Measurements from ENCODE around the gene HERC4.
"Not testable (repeated sequence)": the region's sequence is repeated elsewhere in the genome, so short reads cannot be mapped to it uniquely, and the experiment has no call there.

HERC4 gene

DNA sequence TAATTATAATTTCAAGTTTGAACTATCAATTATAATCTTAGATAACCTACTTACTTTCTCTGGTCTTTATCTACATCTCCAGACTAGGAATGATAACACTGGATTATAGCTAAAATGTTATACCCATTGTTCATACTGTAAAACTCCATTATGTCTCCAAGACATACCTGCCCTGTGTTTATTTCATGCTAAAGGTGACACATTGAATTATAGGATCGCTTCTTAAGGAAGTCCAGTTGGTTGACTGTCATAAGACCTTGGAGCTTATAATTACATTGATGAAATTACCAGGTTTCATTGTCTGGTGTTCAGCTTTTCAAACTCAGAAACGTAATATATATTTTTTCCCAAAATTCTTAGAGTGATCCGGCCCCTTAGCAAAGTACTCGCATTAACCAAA, 15.5 kb upstream of the HERC4 start:
- no peak for DNase-seq

- no peak for DNase-seq
These were observed 13.7 kb upstream of the HERC4 start for GRCh38 chr10:68088740-68089139.

- no peak for DNase-seq
These were observed 12.8 kb upstream of the HERC4 start for GRCh38 chr10:68087685-68088401.

GRCh38 chr10:68086910-68087684, 12.0 kb upstream of the HERC4 start:
- no peak for DNase-seq

- no peak for DNase-seq
These were observed 10.9 kb upstream of the HERC4 start for GRCh38 chr10:68086011-68086410.

DNA sequence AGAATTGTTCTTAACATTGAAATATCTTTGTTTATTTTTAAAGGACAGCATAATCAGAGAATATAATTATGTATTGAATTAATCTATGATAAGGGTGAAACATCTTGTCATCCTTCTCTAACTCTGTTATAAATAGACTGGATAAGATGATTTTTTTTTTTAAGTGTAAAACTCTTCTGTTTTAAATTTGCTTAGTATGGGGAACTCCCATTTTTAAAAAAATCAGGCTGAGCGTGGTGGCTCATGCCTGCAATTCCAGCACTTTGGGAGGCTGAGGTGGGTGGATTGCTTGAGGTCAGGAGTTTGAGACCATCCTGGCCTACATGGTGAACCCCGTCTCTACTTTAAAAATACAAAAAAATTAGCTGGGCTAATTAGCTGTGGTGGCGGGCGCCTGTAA, 9.4 kb upstream of the HERC4 start:
- DNase-seq: no peak

DNA sequence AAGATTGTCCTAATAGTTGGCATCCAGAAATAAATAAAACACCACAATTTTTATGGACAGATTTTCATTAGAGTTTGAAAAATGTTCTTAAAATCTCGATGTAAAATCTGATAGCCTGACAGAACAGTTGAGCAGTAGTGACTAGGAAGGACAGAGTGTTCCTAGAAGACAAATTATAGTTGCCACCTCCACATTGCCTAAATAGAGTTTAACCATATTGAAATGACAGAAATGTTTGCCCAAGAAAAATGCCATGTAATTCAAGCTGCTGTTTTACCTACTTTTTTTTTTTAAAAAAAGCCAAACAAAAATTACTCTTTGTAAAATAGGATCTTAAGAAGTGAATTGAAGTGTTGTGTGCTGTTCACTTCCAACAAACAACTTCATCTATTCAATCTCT, 8.9 kb upstream of the HERC4 start:
- no peak for DNase-seq

DNA sequence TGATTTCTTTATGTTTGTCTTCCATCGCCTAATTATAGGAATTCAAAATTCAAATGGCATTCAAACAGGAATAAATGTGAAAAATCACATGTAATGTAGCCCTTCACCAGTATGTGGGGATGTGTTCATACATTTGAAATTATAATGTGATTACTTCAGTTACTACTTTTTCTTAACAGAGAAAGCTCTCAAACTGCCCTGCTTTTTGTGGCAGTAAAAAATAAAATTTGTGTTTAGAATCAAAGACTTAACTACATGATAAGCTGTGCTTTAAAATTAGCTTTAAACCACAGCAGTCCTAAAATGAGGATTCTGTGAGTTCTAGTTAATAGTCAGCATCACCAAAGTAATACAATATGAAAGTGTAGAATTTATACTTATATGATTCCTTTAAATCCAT, 7.8 kb upstream of the HERC4 start:
- DNase-seq: peak; percentile 2 to 11

GRCh38 chr10:68081916-68082315, 6.8 kb upstream of the HERC4 start:
- no peak for DNase-seq

- no peak for DNase-seq
These were observed 5.9 kb upstream of the HERC4 start for GRCh38 chr10:68080853-68081431.

- no peak for DNase-seq
These were observed 4.4 kb upstream of the HERC4 start for GRCh38 chr10:68079434-68079833.

- DNase-seq: no peak
These were observed 1.9 kb upstream of the HERC4 start for GRCh38 chr10:68077026-68077425.

DNA sequence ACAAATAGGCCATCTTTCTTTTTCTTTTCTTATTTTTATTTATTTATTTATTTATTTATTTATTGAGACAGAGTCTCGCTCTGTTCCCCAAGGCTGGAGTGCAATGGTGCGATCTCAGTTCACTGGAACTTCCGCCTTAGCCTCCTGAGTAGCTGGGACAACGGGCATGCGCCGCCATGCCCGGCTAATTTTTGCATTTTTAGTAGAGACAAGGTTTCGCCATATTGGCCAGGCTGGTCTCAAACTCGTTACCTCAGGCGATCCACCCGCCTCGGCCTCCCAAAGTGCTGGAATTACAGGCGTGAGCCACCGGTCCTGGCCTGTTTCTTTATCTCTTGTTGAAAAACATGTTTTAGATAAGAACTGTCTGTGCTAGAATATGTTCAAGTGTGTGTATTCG, 998 bp upstream of the HERC4 start:
- not testable (repeated sequence) for DNase-seq

- no peak for DNase-seq
These were observed 494 bp upstream of the HERC4 start for GRCh38 chr10:68075550-68076004.

GRCh38 chr10:68074031-68074774, 880 bp downstream of the HERC4 start:
- DNase-seq: peak; percentile 36 to 47

- no peak for DNase-seq
These were observed 1.5 kb downstream of the HERC4 start for GRCh38 chr10:68073631-68074030.

GRCh38 chr10:68067508-68067907, 7.6 kb downstream of the HERC4 start:
- no peak for DNase-seq

DNA sequence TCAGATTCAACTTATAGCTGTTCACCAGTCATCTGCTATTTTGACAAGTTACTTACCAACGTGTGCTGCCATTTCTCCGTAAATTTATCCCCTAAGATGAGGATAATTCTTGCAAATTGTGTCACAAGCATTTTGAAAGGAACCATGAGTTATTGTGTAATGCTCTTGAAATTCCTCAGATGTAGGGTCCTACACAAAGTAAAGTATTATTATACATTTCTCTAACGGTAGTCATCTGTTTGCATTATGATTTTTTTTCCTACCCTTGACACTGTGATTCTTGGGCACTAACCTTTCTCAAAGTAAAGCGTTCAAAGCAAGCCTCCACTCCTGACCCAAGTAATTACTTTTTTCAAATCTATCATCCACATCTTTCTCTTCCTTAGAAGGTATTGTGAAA, 8.1 kb downstream of the HERC4 start:
- no peak for DNase-seq

DNA sequence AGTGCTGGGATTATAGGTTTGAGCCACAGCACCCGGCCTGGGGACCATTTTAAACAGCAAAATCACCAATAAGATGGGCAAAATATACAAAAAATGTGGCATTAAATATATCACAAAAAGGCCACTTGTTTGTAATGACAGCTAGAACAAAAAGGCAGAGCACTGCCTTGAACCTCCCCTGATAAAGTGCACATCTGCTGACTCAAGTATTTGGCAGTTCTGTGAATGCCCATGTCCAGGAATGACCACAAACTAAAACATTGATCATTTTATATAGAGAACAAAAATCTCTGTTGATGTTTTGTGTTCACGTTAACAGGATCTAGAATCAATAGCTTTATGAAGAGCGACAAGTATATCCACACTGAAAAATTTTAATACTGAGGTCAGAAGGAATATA, 21.5 kb downstream of the HERC4 start:
- no peak for DNase-seq

DNA sequence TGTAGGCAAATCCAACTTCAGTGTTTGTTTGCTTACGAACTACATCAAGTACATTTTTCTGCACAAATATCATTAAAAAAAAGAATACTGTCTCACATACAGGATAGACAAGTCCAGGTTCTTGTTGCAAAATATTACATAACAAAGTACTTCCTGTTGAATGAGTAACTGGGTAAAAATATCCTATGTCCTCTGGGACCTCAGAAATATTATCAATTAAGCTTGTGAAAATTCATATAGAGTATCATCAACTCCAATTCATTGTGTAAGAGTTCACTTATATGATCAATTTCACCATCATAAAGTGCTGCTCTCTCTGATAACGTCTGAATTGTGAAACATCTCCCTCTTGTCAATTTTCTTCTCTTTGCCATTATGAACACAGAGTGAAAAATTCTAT, 22.6 kb downstream of the HERC4 start:
- DNase-seq: peak; percentile 13 to 34

GRCh38 chr10:68049289-68050078, 25.6 kb downstream of the HERC4 start:
- no peak for DNase-seq

GRCh38 chr10:68047554-68048327, 27.3 kb downstream of the HERC4 start:
- DNase-seq: no peak
